Bronchial epithelial cell (primary cell): ENCODE measurements around the gene PRR15L. TPM values are rescaled to one million over a fixed set of nuclear protein-coding genes. Genes with fewer than 3 reads are reported as not detected.

ENCODE experiments used
- DNase-seq: peaks from one replicate; pipeline ENCODE4 v3.0.0-alpha.2; 2010; ENCODE audit warnings: low read depth
- FAIRE-seq: peaks from 2 replicates; lab custom pipeline; 2011; peaks lifted over from hg19 to GRCh38; lab: Jason Lieb, UNC
- H3K27me3 ChIP-seq: 2 replicates; pipeline ENCODE4 v1.5.1; 2011; ENCODE audit warnings: low read length; ENCODE audit not compliant: control insufficient read depth, insufficient read depth
- H3K36me3 ChIP-seq: 2 replicates; pipeline ENCODE4 v1.5.1; 2011; ENCODE audit warnings: low read length; ENCODE audit not compliant: control insufficient read depth, insufficient read depth
- H3K4me3 ChIP-seq: 2 replicates; pipeline ENCODE4 v1.5.1; 2011; ENCODE audit warnings: mild to moderate bottlenecking, low read depth, low read length, control low read depth
- CTCF ChIP-seq: IDR thresholded peaks from 2 replicates; pipeline ENCODE4 v1.5.1; 2011; ENCODE audit warnings: mild to moderate bottlenecking, moderate library complexity, low read length, control low read depth, inconsistent platforms; ENCODE audit not compliant: insufficient read depth, severe bottlenecking
- total RNA-seq: library from RNA; depleted of rRNA; stranded (reverse); fragments of >200 nt; gene quantifications from 2 replicates; pipeline ENCODE4 v1.2.1, GENCODE V29; 2014

Gene PRR15L
- total RNA-seq, 1 donor from 2014 or later: 1.6 TPM

- FAIRE-seq: no peak
- peak; percentile 98 for TF ChIP-seq CTCF
Observed at GRCh38 chr17:47970725-47971499, 13.2 kb upstream of the PRR15L start, which contains the start of gene CDK5RAP3. CDK5RAP3 (plus strand) TSS chr17:47971113; CDS start chr17:47971147, 34 bp downstream.

GRCh38 chr17:47969930-47970724 lies 12.4 kb upstream of the PRR15L start:
- H3K27me3 ChIP-seq: no peaks in the 10 kb centered on the region
- TF ChIP-seq CTCF: no peak

More at GRCh38 chr17:47970725-47971499, 13.2 kb upstream of the PRR15L start, which contains the start of gene CDK5RAP3:
- H3K36me3 ChIP-seq: peaks cover 12% of the 10 kb centered on the region
- peak; percentile 95 for DNase-seq
- H3K4me3 ChIP-seq: peak within 1 kb of the TSS; percentile 95
- H3K27me3 ChIP-seq: no peaks in the 10 kb centered on the region

GRCh38 chr17:47968836-47969235 lies 11.2 kb upstream of the PRR15L start:
- no peak for FAIRE-seq
- H3K27me3 ChIP-seq: no peaks in the 10 kb centered on the region
- H3K36me3 ChIP-seq: peaks cover 3% of the 10 kb centered on the region
- H3K4me3 ChIP-seq: no peak overlapping the region
- DNase-seq: no peak
- TF ChIP-seq CTCF: no peak

More at GRCh38 chr17:47969930-47970724, 12.4 kb upstream of the PRR15L start:
- DNase-seq (no peak), FAIRE-seq (no peak)
- no peak overlapping the region for H3K4me3 ChIP-seq
- H3K36me3 ChIP-seq: peaks cover 6% of the 10 kb centered on the region

GRCh38 chr17:47967607-47968252 lies 10.0 kb upstream of the PRR15L start:
- Histone ChIP-seq H3K27me3 (no peaks in the 10 kb centered on the region), H3K4me3 (no peak overlapping the region), H3K36me3 (no peaks in the 10 kb centered on the region)
- TF ChIP-seq CTCF: no peak
- FAIRE-seq: no peak
- DNase-seq: peak; percentile 91

- TF ChIP-seq CTCF: no peak
- no peaks in the 10 kb centered on the region for H3K36me3 ChIP-seq
- FAIRE-seq (no peak), DNase-seq (no peak)
- no peak overlapping the region for H3K4me3 ChIP-seq
- no peaks in the 10 kb centered on the region for H3K27me3 ChIP-seq
Observed at GRCh38 chr17:47966079-47966519, 8.4 kb upstream of the PRR15L start.
